ENCODE measurements around the gene SYT6.
"Not testable (repeated sequence)": the region's sequence is repeated elsewhere in the genome, so short reads cannot be mapped to it uniquely, and the experiment has no call there.

SYT6 gene

DNA sequence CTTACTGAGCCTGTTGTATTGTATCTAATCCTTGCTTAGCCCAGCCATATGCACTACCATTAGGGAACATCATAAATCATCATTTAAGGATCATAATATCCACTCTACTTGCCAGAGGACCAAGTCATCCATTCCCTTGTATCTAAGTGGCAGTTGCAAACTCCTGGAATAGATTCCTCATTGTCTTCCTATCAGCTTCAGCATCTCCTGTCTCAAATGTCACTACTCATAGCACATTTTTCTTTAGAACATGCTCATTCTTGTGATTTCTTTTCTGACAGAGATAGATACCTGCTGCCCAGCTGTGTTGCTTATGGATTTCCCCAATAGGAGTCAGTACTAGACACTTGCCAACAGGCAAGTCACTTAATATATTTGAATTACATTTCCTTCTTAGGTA lies 90.1 kb downstream of the SYT6 start:
- DNase-seq: no peak

DNA sequence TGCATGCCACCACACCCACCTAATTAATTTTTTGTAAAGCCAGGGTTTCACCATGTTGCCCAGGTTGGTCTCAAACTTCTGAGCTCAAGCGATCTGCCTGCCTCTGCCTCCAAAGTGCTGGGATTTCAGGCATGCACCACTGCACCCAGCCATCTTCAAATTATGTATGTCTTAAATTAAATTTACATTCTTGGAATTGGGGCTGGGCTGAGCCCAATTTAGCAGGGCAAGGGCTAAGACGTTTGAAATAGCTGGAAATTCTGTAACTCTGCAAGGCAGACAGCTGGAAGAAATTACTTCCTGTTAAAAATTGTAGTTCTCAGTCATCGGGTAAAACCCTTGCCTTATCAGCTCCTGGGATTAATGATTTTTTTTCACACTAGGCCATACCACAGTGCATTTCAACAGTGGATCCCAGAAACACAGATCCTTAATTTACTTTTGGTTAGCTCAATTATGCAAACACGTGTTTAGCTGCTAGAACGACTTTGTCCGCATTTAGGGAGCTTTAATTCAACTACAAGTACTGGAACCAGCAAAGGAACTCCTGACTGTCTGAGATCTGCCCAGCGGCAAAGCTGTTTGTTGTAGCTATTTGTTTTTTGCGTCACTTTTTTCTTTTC lies 91.1 kb downstream of the SYT6 start:
- no peak for DNase-seq

GRCh38 chr1:114061121-114061830 lies 92.4 kb downstream of the SYT6 start:
- DNase-seq: no peak

- DNase-seq: not testable (repeated sequence)
Observed at GRCh38 chr1:114058236-114058635, 95.4 kb downstream of the SYT6 start.

GRCh38 chr1:114054148-114054547 lies 99.5 kb downstream of the SYT6 start:
- no peak for DNase-seq

GRCh38 chr1:114048232-114048631 lies 105.4 kb downstream of the SYT6 start:
- DNase-seq: no peak

DNA sequence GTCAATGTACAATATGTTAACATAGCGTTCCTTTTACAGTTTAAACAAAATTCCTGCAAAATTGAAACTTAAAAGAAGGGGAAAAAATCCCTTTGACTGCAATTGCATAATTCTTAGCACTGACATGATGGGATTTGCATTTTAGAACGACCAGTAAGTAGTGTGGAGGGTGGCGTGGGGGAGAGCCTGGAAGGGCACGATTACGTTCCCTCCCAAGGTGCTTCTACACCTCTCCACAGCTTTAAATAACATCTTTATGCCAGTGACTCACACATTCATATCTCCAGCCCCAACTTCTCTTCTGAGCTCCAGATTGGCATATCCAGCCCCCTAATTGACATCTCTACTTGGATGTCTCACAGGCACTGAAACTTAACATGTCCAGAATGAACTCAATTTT lies 110.1 kb downstream of the SYT6 start:
- no peak for DNase-seq

- no peak for DNase-seq
Observed at GRCh38 chr1:114043054-114043453, 110.6 kb downstream of the SYT6 start.

DNA sequence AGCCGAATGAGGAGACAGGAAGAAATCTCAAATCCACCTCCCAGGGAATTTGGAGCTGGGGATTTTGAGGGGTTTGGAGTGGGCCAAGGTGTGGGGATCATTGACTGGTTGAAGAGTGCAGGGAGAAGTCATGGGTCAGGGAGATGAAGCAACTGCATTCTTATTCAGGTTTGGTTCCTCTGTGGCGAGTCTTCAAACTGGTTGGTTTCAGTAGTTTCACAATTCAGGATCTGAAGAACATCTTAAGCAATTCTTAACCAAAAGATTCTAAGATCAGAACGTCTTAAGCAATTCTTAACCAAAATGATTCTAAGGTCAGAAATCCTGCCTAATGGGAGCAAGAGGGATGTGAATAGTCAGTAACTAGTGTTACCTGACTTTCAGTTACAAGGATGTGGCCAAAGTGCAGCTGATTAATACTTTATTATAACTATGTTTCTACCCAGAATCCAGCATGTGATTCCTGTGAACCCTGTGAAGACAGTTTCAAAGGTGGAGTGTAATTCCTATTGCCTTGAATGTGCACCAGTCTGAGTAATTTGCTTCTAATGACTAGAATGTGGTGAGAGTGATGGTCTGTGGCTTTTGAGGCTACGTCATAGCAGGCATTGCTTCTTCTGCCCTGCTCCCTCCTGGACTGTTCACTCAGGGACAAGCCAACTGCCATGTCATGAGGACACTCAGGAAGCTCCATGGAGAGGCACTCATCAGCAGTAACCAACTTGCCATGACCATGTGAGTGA lies 113.2 kb downstream of the SYT6 start:
- no peak for DNase-seq

Measured in femur (tissue), 1 donor.